Measurements from ENCODE around the gene UBASH3B.

UBASH3B gene

DNA sequence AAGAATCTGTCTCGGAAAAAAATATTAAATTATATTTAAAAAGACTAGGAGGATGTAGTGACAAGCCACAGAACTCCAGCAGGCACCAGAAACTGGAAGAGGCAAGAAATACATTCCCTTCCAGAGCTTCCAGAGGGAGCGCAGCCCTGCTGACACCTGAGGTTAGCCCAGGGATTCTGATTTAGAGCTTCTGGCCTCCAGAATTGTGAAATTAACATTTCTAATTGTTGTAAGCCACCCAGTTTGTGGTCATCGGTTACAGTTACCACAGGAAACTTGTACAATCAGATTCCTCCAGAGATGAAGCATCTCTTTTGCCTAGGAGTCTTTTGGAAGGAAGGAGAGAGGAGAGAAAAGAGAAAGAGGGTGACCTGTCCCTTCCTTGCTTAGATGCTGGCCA is 6.4 kb upstream of the UBASH3B start:
- TF ChIP-seq, protein P1, sequence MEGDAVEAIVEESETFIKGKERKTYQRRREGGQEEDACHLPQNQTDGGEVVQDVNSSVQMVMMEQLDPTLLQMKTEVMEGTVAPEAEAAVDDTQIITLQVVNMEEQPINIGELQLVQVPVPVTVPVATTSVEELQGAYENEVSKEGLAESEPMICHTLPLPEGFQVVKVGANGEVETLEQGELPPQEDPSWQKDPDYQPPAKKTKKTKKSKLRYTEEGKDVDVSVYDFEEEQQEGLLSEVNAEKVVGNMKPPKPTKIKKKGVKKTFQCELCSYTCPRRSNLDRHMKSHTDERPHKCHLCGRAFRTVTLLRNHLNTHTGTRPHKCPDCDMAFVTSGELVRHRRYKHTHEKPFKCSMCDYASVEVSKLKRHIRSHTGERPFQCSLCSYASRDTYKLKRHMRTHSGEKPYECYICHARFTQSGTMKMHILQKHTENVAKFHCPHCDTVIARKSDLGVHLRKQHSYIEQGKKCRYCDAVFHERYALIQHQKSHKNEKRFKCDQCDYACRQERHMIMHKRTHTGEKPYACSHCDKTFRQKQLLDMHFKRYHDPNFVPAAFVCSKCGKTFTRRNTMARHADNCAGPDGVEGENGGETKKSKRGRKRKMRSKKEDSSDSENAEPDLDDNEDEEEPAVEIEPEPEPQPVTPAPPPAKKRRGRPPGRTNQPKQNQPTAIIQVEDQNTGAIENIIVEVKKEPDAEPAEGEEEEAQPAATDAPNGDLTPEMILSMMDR (IDR thresholded peaks at IDR 0.05) = no peak
- TF ChIP-seq ZFX (IDR thresholded peaks at IDR 0.05; ENCODE audit: borderline replicate concordance) = no peak
- H3K27ac ChIP-seq = no peak overlapping the region

DNA sequence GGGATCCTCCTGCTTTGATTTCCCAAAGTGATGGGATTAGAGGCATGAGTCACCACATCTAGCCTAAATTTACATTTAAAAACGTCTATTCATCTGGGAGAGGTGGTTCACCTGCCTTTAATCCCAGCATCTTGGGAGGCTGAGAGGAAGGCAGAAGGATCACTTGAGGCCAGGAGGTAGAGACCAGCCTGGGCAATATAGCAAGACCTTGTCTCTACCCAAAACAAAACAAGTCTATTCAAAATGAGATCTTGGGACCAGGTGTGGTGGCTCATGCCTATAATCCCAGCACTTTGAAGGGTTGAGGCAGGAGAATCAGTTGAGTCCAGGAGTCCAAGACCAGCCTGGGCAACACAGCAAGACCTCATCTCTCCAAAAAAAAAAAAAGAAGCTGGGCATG is 4.9 kb upstream of the UBASH3B start:
- H3K27ac ChIP-seq = no peak overlapping the region
- TF ChIP-seq, protein P1 (IDR thresholded peaks at IDR 0.05) = no peak
- TF ChIP-seq ZFX (IDR thresholded peaks at IDR 0.05; ENCODE audit: borderline replicate concordance) = no peak

DNA sequence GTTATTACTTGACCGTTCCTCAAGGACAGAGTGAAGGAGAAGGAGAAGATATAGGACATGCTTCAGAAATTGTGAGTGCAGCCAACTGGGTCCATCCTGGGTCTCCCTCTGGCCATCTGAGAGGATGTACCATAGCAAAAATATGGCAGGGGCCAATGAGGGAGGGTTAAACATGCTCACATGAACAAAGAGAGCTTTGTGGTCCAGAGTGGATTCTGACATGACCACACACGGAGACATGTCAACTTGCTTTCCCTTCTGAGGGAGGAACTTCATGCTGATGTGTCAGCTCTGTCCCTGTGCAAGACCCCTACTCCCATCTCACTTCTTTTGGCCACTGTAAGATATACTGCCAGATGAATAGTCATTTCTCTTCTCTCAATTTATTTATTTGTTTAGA is 3.0 kb upstream of the UBASH3B start:
- TF ChIP-seq, protein P1 (IDR thresholded peaks at IDR 0.05) = no peak
- TF ChIP-seq ZFX (IDR thresholded peaks at IDR 0.05; ENCODE audit: borderline replicate concordance) = no peak
- H3K27ac ChIP-seq = no peak overlapping the region

DNA sequence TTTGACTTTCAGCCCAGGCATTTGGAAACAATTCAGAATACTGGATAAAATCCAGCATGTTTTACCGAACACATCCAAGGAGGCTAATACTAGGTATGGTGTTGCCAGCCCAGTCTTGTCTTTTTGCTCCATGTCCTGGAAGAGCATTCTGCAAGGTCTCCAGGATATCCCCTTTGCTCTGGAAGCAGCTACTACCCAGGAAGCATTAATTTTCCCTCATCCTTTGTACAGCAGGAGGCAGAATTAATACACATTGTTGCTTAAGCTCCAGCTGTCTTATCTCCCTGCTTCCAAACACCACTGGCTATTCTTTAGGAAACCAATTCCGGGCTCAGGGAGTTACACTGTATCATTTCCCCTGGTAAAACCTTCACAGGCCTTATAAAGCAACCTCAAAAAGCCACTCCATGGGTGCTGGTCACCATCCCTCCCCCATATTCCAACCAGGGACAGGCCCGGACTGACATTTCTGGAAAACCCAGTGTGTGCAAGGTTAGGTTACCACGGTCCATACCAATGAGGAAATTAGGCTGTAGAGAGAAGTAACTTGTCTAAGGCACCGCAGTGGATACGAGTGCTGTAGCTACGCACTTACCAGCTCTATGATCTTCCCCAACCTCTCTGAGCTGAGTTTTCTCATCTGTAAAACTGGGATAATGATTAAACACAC is 1.5 kb upstream of the UBASH3B start:
- H3K27ac ChIP-seq = no peak overlapping the region
- no peak for TF ChIP-seq ZFX (IDR thresholded peaks at IDR 0.05; ENCODE audit: borderline replicate concordance)
- TF ChIP-seq, protein P1 (IDR thresholded peaks at IDR 0.05) = no peak

DNA sequence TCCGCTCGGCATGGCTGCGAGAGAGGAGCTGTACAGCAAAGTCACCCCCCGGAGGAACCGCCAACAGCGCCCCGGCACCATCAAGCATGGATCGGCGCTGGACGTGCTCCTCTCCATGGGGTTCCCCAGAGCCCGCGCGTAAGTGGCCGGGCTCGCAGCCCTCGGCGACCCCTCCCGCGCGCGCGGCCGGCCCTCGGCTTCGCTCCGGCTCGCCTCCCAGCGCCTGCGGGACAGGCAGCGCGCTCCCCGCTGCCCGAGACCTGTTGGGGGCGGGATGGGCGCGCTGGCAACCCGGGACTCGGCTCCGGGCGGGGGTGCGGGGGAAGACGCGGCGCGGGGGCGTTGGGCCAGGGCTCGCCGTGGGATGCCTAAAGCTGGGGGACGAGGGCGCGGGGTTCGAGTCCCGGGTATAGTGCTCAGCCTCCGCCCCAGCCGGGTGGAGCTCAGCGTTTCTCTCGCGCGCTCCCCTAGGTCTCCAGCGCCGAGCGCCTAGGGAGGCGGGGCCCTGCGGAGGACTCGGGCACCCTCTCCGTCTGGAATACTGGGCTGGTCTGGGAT is 630 bp downstream of the UBASH3B start:
- TF ChIP-seq, protein P1 (IDR thresholded peaks at IDR 0.05) = 0 out of 2 replicates have a peak, but pooled peaks have one; percentile 12
- TF ChIP-seq ZFX (IDR thresholded peaks at IDR 0.05; ENCODE audit: borderline replicate concordance) = no peak
- no peak overlapping the region for H3K27ac ChIP-seq

DNA sequence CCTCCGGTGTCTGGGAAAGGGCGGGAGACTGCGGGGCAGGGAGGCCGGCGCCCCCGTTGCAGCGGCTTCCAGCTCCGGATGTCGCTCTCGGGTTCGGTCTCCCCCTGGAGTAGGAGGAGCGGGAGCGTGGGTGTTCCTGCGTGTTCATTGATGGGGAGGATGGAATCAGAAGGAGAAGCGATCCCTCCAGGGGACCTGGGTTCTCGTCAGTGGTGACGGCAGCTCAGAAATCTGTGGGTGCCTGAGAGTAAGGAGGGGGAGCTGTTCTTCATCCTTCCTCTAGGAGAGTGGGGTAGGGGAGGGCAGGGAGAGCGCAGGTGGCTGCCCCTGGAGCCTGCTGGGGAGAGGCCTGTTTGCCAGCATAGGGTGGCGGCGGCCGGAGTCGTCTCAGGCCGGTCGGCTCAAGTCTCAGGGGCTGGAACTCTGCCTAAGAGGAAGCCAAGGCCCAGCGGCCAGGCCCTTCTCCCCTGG is 1.1 kb downstream of the UBASH3B start:
- H3K27ac ChIP-seq = no peak overlapping the region
- TF ChIP-seq, protein P1 (IDR thresholded peaks at IDR 0.05) = no peak
- no peak for TF ChIP-seq ZFX (IDR thresholded peaks at IDR 0.05; ENCODE audit: borderline replicate concordance)
